Prostate gland (tissue), 2 donors: ENCODE results near the gene GID8. TPM values are rescaled to one million over a fixed set of nuclear protein-coding genes. Genes with fewer than 3 reads are reported as not detected.

Experiments used
- DNase-seq: peaks from one replicate; pipeline ENCODE4 v3.0.0-alpha.2; 2019; ENCODE audit warnings: low spot score
- H3K27ac ChIP-seq, 2 donors: fragments of 200-600 bp; sonication (generic); 2 replicates each; pipeline ENCODE4 v1.5.1; 2017 to 2019
- H3K27me3 ChIP-seq: fragments of 200-600 bp; sonication (generic); replicated peaks from 2 replicates; pipeline ENCODE4 v1.5.1; 2019; ENCODE audit not compliant: insufficient read depth
- H3K36me3 ChIP-seq, 2 donors: fragments of 200-600 bp; sonication (generic); 1 replicate in 1 of 2; 2 replicates in 1 of 2; pipeline versions ENCODE4 v1.5.1 to v1.8.1; 2017 to 2019
- H3K4me1 ChIP-seq: fragments of 200-600 bp; sonication (generic); replicated peaks from 2 replicates; pipeline ENCODE4 v1.5.1; 2019
- H3K4me3 ChIP-seq, 2 donors: fragments of 200-600 bp; sonication (generic); 2 replicates each; pipeline ENCODE4 v1.5.1; 2017 to 2019
- H3K9me3 ChIP-seq: fragments of 200-600 bp; sonication (generic); 2 replicates; pipeline ENCODE4 v1.5.1; 2017
- CTCF ChIP-seq, 4 experiments: fragments of 200-600 bp in 2 of 4; fragments of 450-650 bp in 2 of 4; sonication (generic) in 2 of 4; IDR thresholded peaks; 1 replicate in 3 of 4; 2 replicates in 1 of 4; pipeline ENCODE4 v1.5.1; 2016 to 2019; ENCODE audit warnings: antibody characterized with exemption in 4 of 4, mild to moderate bottlenecking in 2 of 4, moderate library complexity in 2 of 4
- POLR2A ChIP-seq: fragments of 450-650 bp; IDR thresholded peaks from one replicate; pipeline ENCODE4 v1.6.1; 2016; ENCODE audit warnings: antibody characterized with exemption, mild to moderate bottlenecking
- POLR2AphosphoS5 ChIP-seq: sonication (generic); formaldehyde crosslinking; IDR thresholded peaks from one replicate; pipeline ENCODE4 v1.6.1; 2017; ENCODE audit warnings: antibody characterized with exemption
- WGBS: methylation state at CpG from one replicate; pipeline ENCODE4 v1.1.5; 2018; 5-methylcytosine and 5-hydroxymethylcytosine counted together
- intact Hi-C: fragments of 100-400 bp; cut with DNase I; formaldehyde crosslinking; loops from one replicate; pipeline ENCODE4 v1.14.2; 2022
- total RNA-seq, 2 donors: library from RNA; depleted of rRNA; stranded (reverse); fragments of >200 nt; gene quantifications; one replicate each; pipeline ENCODE4 v1.1.0, GENCODE V29; 2016

GID8 gene
- total RNA-seq, 2 donors from 2014 or later, result 38.7 to 42.7 TPM

GRCh38 chr20:62996596-62996982 lies 58.6 kb downstream of the GID8 start:
- WGBS, result 87% methylated on average over 14 of the region's 14 CpGs
- intact Hi-C loops, result no loop called here
- no peaks in the 10 kb centered on the region for H3K9me3 ChIP-seq
- no peaks in the 10 kb centered on the region for H3K36me3 ChIP-seq
- no peak overlapping the region for H3K27ac ChIP-seq
- H3K27me3 ChIP-seq, result peaks cover 22% of the 10 kb centered on the region
- no peak for DNase-seq
- no peak overlapping the region for H3K4me3 ChIP-seq
- no peak for TF ChIP-seq POLR2A
- no peak for TF ChIP-seq POLR2AphosphoS5
- TF ChIP-seq CTCF (IDR thresholded peaks at IDR 0.05), result no peak
- H3K4me1 ChIP-seq, result no peaks in the 10 kb centered on the region

DNA sequence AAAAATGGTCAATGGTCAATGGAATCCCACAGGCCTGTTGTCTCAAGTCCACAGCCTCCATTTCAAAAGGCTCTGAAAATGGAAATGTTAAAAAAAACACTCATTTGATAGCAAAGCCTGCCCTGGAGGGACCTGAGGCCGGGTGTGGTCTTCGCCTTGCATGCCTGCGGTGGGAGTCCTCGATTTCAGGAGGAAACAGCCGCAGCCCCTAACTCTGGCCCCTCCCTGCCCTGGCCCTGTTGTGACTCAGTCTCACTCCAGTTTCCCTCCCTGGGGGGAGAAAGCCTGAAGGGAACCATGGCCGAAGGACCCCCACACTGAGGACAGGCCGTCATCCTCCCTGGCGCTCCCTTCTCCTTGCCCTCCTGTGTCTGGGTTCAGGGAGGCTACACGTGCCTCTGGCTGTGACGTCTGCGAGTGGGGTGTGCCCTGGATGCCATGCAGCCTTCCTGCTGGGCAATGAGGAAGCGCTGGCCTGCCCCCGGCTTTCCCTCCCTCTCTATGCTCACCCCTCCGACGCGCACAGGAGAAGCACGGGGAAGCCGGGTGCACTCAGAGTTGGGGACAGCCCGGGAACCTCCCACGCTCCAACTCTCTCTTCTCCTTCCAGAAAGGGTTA lies 59.6 kb downstream of the GID8 start:
- intact Hi-C loops, result no loop called here
- peaks cover 22% of the 10 kb centered on the region for H3K27me3 ChIP-seq
- DNase-seq, result no peak
- no peak for TF ChIP-seq POLR2A
- no peak for TF ChIP-seq CTCF (IDR thresholded peaks at IDR 0.05)
- no peak for TF ChIP-seq POLR2AphosphoS5
- no peaks in the 10 kb centered on the region for H3K36me3 ChIP-seq
- no peaks in the 10 kb centered on the region for H3K9me3 ChIP-seq
- WGBS, result 48% methylated on average over 20 of the region's 20 CpGs
- H3K4me3 ChIP-seq, result no peak overlapping the region
- H3K4me1 ChIP-seq, result no peaks in the 10 kb centered on the region
- no peak overlapping the region for H3K27ac ChIP-seq

Other genes starting within 250 kb of the GID8 start
- under 1 TPM in 1 of 2 donors, not detected in 1; 0.74 TPM for gene NTSR1, start 229.3 kb upstream of the GID8 start, total RNA-seq
- 10 to 100 TPM in 1 of 2 donors, 1 to 10 TPM in 1; 8.3 to 24.1 TPM for gene MRGBP, start 141.7 kb upstream of the GID8 start, total RNA-seq
- 10 to 100 TPM; 60.2 to 76.9 TPM for gene OGFR, start 133.3 kb upstream of the GID8 start, total RNA-seq
- 1 to 10 TPM; 5.8 to 6.5 TPM for gene COL9A3, start 121.1 kb upstream of the GID8 start, total RNA-seq
- 10 to 100 TPM in 1 of 2 donors, 1 to 10 TPM in 1; 7.1 to 24.8 TPM for gene TCFL5, start 76.3 kb upstream of the GID8 start, total RNA-seq
- gene DIDO1, start 11.6 kb upstream of the GID8 start, total RNA-seq, result 10 to 100 TPM; 68.5 to 75.9 TPM
- gene SLC17A9, start 14.6 kb downstream of the GID8 start, total RNA-seq, result 1 to 10 TPM in 1 of 2 donors, under 1 TPM in 1; 0.41 to 3.5 TPM
- gene BHLHE23, start 68.8 kb downstream of the GID8 start, total RNA-seq, result 1 to 10 TPM in 1 of 2 donors, not detected in 1; 4.0 TPM